Stomach (tissue), 9 donors: ENCODE data around the gene MMAA. TPM values are rescaled to one million over a fixed set of nuclear protein-coding genes. Genes with fewer than 3 reads are reported as not detected.
A peak's percentile ranks its signal among the peaks of the same experiment; 100 is the strongest.
"Not testable (repeated sequence)": the region's sequence is repeated elsewhere in the genome, so short reads cannot be mapped to it uniquely, and the experiment has no call there.

Experiments used
- DNase-seq, 2 donors: peaks; one replicate each; pipeline versions ENCODE4 v3.0.0 to v3.0.0-alpha.2; 2013 to 2019
- H3K27ac ChIP-seq, 5 donors: fragments of 200-600 bp in 4 of 5; sonication (generic) in 4 of 5; one replicate each; pipeline ENCODE4 v1.5.1; 2013 to 2019; ENCODE audit warnings: mild to moderate bottlenecking in 1 of 5, moderate library complexity in 1 of 5
- H3K27me3 ChIP-seq, 3 donors: fragments of 200-600 bp; sonication (generic); one replicate each; pipeline ENCODE4 v1.5.1; 2017 to 2019; ENCODE audit warnings: mixed run types in 1 of 3
- H3K36me3 ChIP-seq, 4 donors: fragments of 200-600 bp; sonication (generic); 1 replicate in 3 of 4; 2 replicates in 1 of 4; pipeline ENCODE4 v1.5.1; 2016 to 2019
- H3K4me1 ChIP-seq, 4 donors: fragments of 200-600 bp; sonication (generic); one replicate each; pipeline ENCODE4 v1.5.1; 2016 to 2019
- H3K4me3 ChIP-seq, 4 donors: fragments of 200-600 bp; sonication (generic) in 3 of 4; one replicate each; pipeline ENCODE4 v1.5.1; 2016 to 2019; ENCODE audit warnings: mild to moderate bottlenecking in 1 of 4
- H3K9me3 ChIP-seq, 4 donors: fragments of 200-600 bp; sonication (generic); one replicate each; pipeline ENCODE4 v1.5.1; 2016 to 2019
- CTCF ChIP-seq, 7 experiments: fragments of 450-650 bp in 4 of 7; fragments of 200-600 bp in 3 of 7; sonication (generic) in 3 of 7; IDR thresholded peaks; one replicate each; pipeline ENCODE4 v1.5.1; 2016 to 2019; ENCODE audit warnings: antibody characterized with exemption in 7 of 7, control low read depth in 2 of 7, mild to moderate bottlenecking in 1 of 7
- EP300 ChIP-seq: sonication (generic); formaldehyde crosslinking; IDR thresholded peaks from one replicate; pipeline ENCODE4 v1.6.1; 2017; ENCODE audit warnings: antibody characterized with exemption
- POLR2A ChIP-seq, 4 donors: fragments of 450-650 bp; IDR thresholded peaks; one replicate each; pipeline ENCODE4 v1.6.1; 2016; ENCODE audit warnings: antibody characterized with exemption in 4 of 4, control low read depth in 2 of 4, mild to moderate bottlenecking in 1 of 4, moderate library complexity in 1 of 4
- POLR2AphosphoS5 ChIP-seq, 3 donors: sonication (generic); formaldehyde crosslinking; IDR thresholded peaks; one replicate each; pipeline ENCODE4 v1.6.1; 2016; ENCODE audit warnings: antibody characterized with exemption in 3 of 3
- whole genome bisulfite sequencing, 5 donors: extraction: QIAGEN DNeasy Blood & Tissue Kit in 3 of 5; methylation state at CpG; one replicate each; pipeline versions ENCODE4 v1.1.5 to v1.1.7; 2013 to 2018; 5-methylcytosine and 5-hydroxymethylcytosine counted together
- intact Hi-C: fragments of 100-400 bp; cut with DNase I; formaldehyde crosslinking; loops from one replicate; pipeline ENCODE4 v1.15.1; 2023; ENCODE audit warnings: low total_unique reads
- polyA plus RNA-seq, 3 donors: library from polyadenylated mRNA; stranded (reverse); fragments of 200-250 nt; gene quantifications; one replicate each; pipeline ENCODE4 v1.2.3, GENCODE V29; 2013
- total RNA-seq, 5 donors: library from RNA; depleted of rRNA; stranded (reverse); fragments of >200 nt; gene quantifications; one replicate each; pipeline versions ENCODE4 v1.1.0 to v1.2.3, GENCODE V29; 2014 to 2016
- donor health status: healthy with polysubstance abuse.
- donor health status: Bipolar disorder and iron deficiency.
- donor health status: healthy.

The MMAA gene
- total and polyA plus RNA-seq, 8 donors = 0.29 to 13.2 (median 6.2) TPM

GRCh38 chr4:145639186-145639698, 20.1 kb downstream of the MMAA start:
- intact Hi-C loops = no loop called here
- DNase-seq = no peak
- no peak for TF ChIP-seq POLR2A (IDR thresholded peaks at IDR 0.05)
- no peak for TF ChIP-seq CTCF (IDR thresholded peaks at IDR 0.05)
- TF ChIP-seq POLR2AphosphoS5 (IDR thresholded peaks at IDR 0.05) = no peak
- no peak for TF ChIP-seq EP300
- Histone ChIP-seq H3K4me1 (no peaks in the 10 kb centered on the region), H3K36me3 (peaks cover 0 to 41% (median 16%) of the 10 kb centered on the region in 4 donors), H3K27me3 (no peaks in the 10 kb centered on the region), H3K27ac (no peak overlapping the region), H3K9me3 (no peaks in the 10 kb centered on the region), H3K4me3 (no peak overlapping the region)
- WGBS, 5 donors = 82 to 86% (median 84%) methylated on average over 6 of the region's 6 CpGs

GRCh38 chr4:145640236-145640635, 21.1 kb downstream of the MMAA start:
- 85 to 92% (median 88%) methylated on average over 2 of the region's 2 CpGs for WGBS, 5 donors
- peak in 1 of 2 donors; percentile 36 for DNase-seq
- H3K27ac ChIP-seq, H3K27me3 ChIP-seq, H3K9me3 ChIP-seq, H3K4me1 ChIP-seq, H3K4me3 ChIP-seq, intact Hi-C loops: not testable (repeated sequence)
- H3K36me3 ChIP-seq = peaks cover 0 to 41% (median 16%) of the 10 kb centered on the region in 4 donors

- H3K27me3 ChIP-seq = no peaks in the 10 kb centered on the region
- H3K4me3 ChIP-seq = no peak overlapping the region
- DNase-seq = no peak
- TF ChIP-seq POLR2AphosphoS5 (IDR thresholded peaks at IDR 0.05) = no peak
- no peak for TF ChIP-seq POLR2A (IDR thresholded peaks at IDR 0.05)
- TF ChIP-seq CTCF (IDR thresholded peaks at IDR 0.05) = no peak
- TF ChIP-seq EP300 = no peak
- H3K36me3 ChIP-seq = peaks cover 0 to 65% (median 33%) of the 10 kb centered on the region in 4 donors
- no peaks in the 10 kb centered on the region for H3K9me3 ChIP-seq
- H3K27ac ChIP-seq = no peak overlapping the region
- no peaks in the 10 kb centered on the region for H3K4me1 ChIP-seq
- WGBS, 5 donors = 86 to 100% (median 90%) methylated on average over 1 of the region's 1 CpG
- intact Hi-C loops = no loop called here
Measured at GRCh38 chr4:145643295-145643694, 24.1 kb downstream of the MMAA start.

GRCh38 chr4:145644699-145645098, 25.5 kb downstream of the MMAA start:
- 93 to 96% (median 95%) methylated on average over 3 of the region's 3 CpGs for WGBS, 5 donors
- H3K36me3 ChIP-seq = peaks cover 0 to 69% (median 37%) of the 10 kb centered on the region in 4 donors
- DNase-seq = no peak
- no peak for TF ChIP-seq POLR2AphosphoS5 (IDR thresholded peaks at IDR 0.05)
- TF ChIP-seq CTCF (IDR thresholded peaks at IDR 0.05) = no peak
- TF ChIP-seq EP300 = no peak
- TF ChIP-seq POLR2A (IDR thresholded peaks at IDR 0.05) = no peak
- intact Hi-C loops = no loop called here
- no peaks in the 10 kb centered on the region for H3K4me1 ChIP-seq
- no peaks in the 10 kb centered on the region for H3K27me3 ChIP-seq
- no peak overlapping the region for H3K4me3 ChIP-seq
- no peak overlapping the region for H3K27ac ChIP-seq
- H3K9me3 ChIP-seq = no peaks in the 10 kb centered on the region

- no peak for TF ChIP-seq POLR2A (IDR thresholded peaks at IDR 0.05)
- TF ChIP-seq CTCF (IDR thresholded peaks at IDR 0.05) = no peak
- TF ChIP-seq POLR2AphosphoS5 (IDR thresholded peaks at IDR 0.05) = no peak
- TF ChIP-seq EP300 = no peak
- Histone ChIP-seq H3K9me3 (no peaks in the 10 kb centered on the region), H3K4me1 (no peaks in the 10 kb centered on the region), H3K4me3 (no peak overlapping the region), H3K36me3 (peaks cover 15 to 68% (median 64%) of the 10 kb centered on the region in 4 donors), H3K27ac (no peak overlapping the region), H3K27me3 (no peaks in the 10 kb centered on the region)
- WGBS, 5 donors = 75 to 90% (median 83%) methylated on average over 1 of the region's 1 CpG
- intact Hi-C loops = no loop called here
- no peak for DNase-seq
Measured at GRCh38 chr4:145656156-145656555, 37.0 kb downstream of the MMAA start.
